ENCODE measurements around the gene MFSD12.
"Not testable (repeated sequence)": the region's sequence is repeated elsewhere in the genome, so short reads cannot be mapped to it uniquely, and the experiment has no call there.

The MFSD12 gene

GRCh38 chr19:3533033-3533432 lies 24.4 kb downstream of the MFSD12 start:
- FAIRE-seq, result no peak
- no peak for DNase-seq (ENCODE audit: insufficient read length, low spot score)
- TF ChIP-seq POLR2A (IDR thresholded peaks at IDR 0.05; ENCODE audit: low read depth, low read length), result no peak

GRCh38 chr19:3532154-3532786 lies 25.1 kb downstream of the MFSD12 start:
- FAIRE-seq (no peak), DNase-seq (ENCODE audit: insufficient read length, low spot score) (no peak)
- TF ChIP-seq POLR2A (IDR thresholded peaks at IDR 0.05; ENCODE audit: low read depth, low read length), result no peak

- DNase-seq (ENCODE audit: insufficient read length, low spot score), result no peak
- no peak for FAIRE-seq
- no peak for TF ChIP-seq POLR2A (IDR thresholded peaks at IDR 0.05; ENCODE audit: low read depth, low read length)
Measured at GRCh38 chr19:3531716-3532115, 25.7 kb downstream of the MFSD12 start.

GRCh38 chr19:3530389-3530788 lies 27.0 kb downstream of the MFSD12 start:
- TF ChIP-seq POLR2A (IDR thresholded peaks at IDR 0.05; ENCODE audit: low read depth, low read length), result no peak
- DNase-seq (ENCODE audit: insufficient read length, low spot score) (no peak), FAIRE-seq (no peak)

GRCh38 chr19:3529299-3529698 lies 28.1 kb downstream of the MFSD12 start:
- DNase-seq (ENCODE audit: insufficient read length, low spot score); FAIRE-seq: not testable (repeated sequence)

- no peak for TF ChIP-seq POLR2A (IDR thresholded peaks at IDR 0.05; ENCODE audit: low read depth, low read length)
Measured at GRCh38 chr19:3528539-3529211, 28.7 kb downstream of the MFSD12 start.

GRCh38 chr19:3528080-3528479 lies 29.3 kb downstream of the MFSD12 start:
- FAIRE-seq (no peak), DNase-seq (ENCODE audit: insufficient read length, low spot score) (no peak)
- no peak for TF ChIP-seq POLR2A (IDR thresholded peaks at IDR 0.05; ENCODE audit: low read depth, low read length)

More at GRCh38 chr19:3528539-3529211, 28.7 kb downstream of the MFSD12 start:
- no peak for FAIRE-seq
- no peak for DNase-seq (ENCODE audit: insufficient read length, low spot score)

- FAIRE-seq, result no peak
- TF ChIP-seq POLR2A (IDR thresholded peaks at IDR 0.05; ENCODE audit: low read depth, low read length), result no peak
- no peak for DNase-seq (ENCODE audit: insufficient read length, low spot score)
Measured at GRCh38 chr19:3527238-3527910, 30.0 kb downstream of the MFSD12 start.

GRCh38 chr19:3526507-3527237 lies 30.7 kb downstream of the MFSD12 start:
- FAIRE-seq (no peak), DNase-seq (ENCODE audit: insufficient read length, low spot score) (no peak)
- no peak for TF ChIP-seq POLR2A (IDR thresholded peaks at IDR 0.05; ENCODE audit: low read depth, low read length)

GRCh38 chr19:3524904-3525451 lies 32.4 kb downstream of the MFSD12 start:
- TF ChIP-seq POLR2A (IDR thresholded peaks at IDR 0.05; ENCODE audit: low read depth, low read length), result no peak
- DNase-seq (ENCODE audit: insufficient read length, low spot score) (no peak), FAIRE-seq (no peak)

- no peak for DNase-seq (ENCODE audit: insufficient read length, low spot score)
- FAIRE-seq, result no peak
- no peak for TF ChIP-seq POLR2A (IDR thresholded peaks at IDR 0.05; ENCODE audit: low read depth, low read length)
Measured at GRCh38 chr19:3524078-3524842, 33.1 kb downstream of the MFSD12 start.

- DNase-seq (ENCODE audit: insufficient read length, low spot score) (no peak), FAIRE-seq (no peak)
- no peak for TF ChIP-seq POLR2A (IDR thresholded peaks at IDR 0.05; ENCODE audit: low read depth, low read length)
Measured at GRCh38 chr19:3523361-3524077, 33.9 kb downstream of the MFSD12 start.
